SU-DHL-6 (cell line): ENCODE measurements around the gene DYNC1LI2.

Source experiments
- EZH2phosphoT487 ChIP-seq: fragments of 200-600 bp; sonication (generic), shearing (Covaris generic); conservative IDR thresholded peaks from 2 replicates; pipeline ENCODE4 v1.6.1; 2018; ENCODE audit warnings: mild to moderate bottlenecking, antibody characterized with exemption, low read length, moderate library complexity, mixed read lengths
- TF ChIP-seq, protein P1 (sequence below): fragments of 200-600 bp; sonication (generic); IDR thresholded peaks from one replicate; pipeline ENCODE4 v1.5.1; 2017; ENCODE audit warnings: antibody characterized with exemption, mild to moderate bottlenecking, low read length, moderate library complexity; ENCODE audit not compliant: insufficient read depth, poor library complexity, severe bottlenecking

DNA sequence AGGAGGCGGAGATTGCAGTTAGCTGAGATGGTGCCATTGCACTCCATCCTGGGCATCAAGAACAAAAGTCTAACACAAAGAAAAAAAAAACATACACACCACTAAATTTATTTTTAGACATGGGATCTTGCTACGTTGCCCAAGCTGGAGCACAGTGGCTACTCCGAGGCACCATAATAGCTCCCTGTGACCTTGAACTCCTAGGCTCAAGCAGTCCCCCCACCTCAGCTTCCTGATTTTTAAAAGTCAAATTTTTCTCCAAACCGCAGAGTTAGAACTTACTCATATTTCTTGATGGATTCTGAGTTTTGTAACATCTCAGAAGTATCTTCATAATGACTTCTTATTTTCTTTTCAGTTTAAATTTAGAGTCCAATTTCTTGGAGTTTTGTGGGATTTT, 58.3 kb downstream of the DYNC1LI2 start:
- TF ChIP-seq, protein P1, sequence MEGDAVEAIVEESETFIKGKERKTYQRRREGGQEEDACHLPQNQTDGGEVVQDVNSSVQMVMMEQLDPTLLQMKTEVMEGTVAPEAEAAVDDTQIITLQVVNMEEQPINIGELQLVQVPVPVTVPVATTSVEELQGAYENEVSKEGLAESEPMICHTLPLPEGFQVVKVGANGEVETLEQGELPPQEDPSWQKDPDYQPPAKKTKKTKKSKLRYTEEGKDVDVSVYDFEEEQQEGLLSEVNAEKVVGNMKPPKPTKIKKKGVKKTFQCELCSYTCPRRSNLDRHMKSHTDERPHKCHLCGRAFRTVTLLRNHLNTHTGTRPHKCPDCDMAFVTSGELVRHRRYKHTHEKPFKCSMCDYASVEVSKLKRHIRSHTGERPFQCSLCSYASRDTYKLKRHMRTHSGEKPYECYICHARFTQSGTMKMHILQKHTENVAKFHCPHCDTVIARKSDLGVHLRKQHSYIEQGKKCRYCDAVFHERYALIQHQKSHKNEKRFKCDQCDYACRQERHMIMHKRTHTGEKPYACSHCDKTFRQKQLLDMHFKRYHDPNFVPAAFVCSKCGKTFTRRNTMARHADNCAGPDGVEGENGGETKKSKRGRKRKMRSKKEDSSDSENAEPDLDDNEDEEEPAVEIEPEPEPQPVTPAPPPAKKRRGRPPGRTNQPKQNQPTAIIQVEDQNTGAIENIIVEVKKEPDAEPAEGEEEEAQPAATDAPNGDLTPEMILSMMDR, result no peak
- TF ChIP-seq EZH2phosphoT487, result no peak
